Peyer's patch (tissue), 4 donors: ENCODE results near the gene ATP8A1.
"Not testable (repeated sequence)": the region's sequence is repeated elsewhere in the genome, so short reads cannot be mapped to it uniquely, and the experiment has no call there.

Experiments
- POLR2A ChIP-seq, 2 donors: fragments of 450-650 bp; IDR thresholded peaks; one replicate each; pipeline ENCODE4 v1.5.1; 2017; ENCODE audit warnings: antibody characterized with exemption in 2 of 2, mild to moderate bottlenecking in 2 of 2, moderate library complexity in 2 of 2
- TF ChIP-seq, protein P1 (sequence below), 6 experiments: fragments of 450-650 bp in 4 of 6; fragments of 200-600 bp in 2 of 6; sonication (generic) in 1 of 6; IDR thresholded peaks; one replicate each; pipeline ENCODE4 v1.5.1; 2017 to 2019; ENCODE audit warnings: antibody characterized with exemption in 6 of 6, mild to moderate bottlenecking in 3 of 6, moderate library complexity in 1 of 6

DNA sequence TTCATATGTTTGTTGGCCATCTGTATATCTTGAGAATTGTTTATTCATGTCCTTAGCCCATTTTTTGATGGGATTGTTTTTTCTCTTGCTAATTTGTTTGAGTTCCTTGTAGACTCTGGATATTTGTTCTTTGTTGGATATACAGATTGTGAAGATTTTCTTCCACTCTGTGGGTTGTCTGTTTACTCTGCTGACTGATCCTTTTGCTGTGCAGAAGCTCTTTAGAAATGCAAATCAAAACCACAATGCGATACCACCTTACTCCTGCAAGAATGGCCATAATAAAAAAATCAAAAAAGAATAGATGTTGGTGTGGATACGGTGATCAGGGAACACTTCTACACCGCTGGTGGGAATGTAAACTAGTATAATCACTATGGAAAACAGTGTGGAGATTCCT is 189.1 kb downstream of the ATP8A1 start:
- TF ChIP-seq, protein P1, sequence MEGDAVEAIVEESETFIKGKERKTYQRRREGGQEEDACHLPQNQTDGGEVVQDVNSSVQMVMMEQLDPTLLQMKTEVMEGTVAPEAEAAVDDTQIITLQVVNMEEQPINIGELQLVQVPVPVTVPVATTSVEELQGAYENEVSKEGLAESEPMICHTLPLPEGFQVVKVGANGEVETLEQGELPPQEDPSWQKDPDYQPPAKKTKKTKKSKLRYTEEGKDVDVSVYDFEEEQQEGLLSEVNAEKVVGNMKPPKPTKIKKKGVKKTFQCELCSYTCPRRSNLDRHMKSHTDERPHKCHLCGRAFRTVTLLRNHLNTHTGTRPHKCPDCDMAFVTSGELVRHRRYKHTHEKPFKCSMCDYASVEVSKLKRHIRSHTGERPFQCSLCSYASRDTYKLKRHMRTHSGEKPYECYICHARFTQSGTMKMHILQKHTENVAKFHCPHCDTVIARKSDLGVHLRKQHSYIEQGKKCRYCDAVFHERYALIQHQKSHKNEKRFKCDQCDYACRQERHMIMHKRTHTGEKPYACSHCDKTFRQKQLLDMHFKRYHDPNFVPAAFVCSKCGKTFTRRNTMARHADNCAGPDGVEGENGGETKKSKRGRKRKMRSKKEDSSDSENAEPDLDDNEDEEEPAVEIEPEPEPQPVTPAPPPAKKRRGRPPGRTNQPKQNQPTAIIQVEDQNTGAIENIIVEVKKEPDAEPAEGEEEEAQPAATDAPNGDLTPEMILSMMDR (IDR thresholded peaks at IDR 0.05): not testable (repeated sequence)
- not testable (repeated sequence) for TF ChIP-seq POLR2A (IDR thresholded peaks at IDR 0.05)
